ENCODE measurements around the gene MPPED2. TPM values are rescaled to one million over a fixed set of nuclear protein-coding genes. Genes with fewer than 3 reads are reported as not detected.

Gene MPPED2
- total and polyA plus RNA-seq, 2 of the 13 experiments (the other 11 are each of a cell fraction or from before 2014, with no cell fraction given), result not detected

- 28% methylated on average over 2 of the region's 2 CpGs for WGBS (ENCODE audit: low lambda C conversion rate)
- DNase-seq (ENCODE audit: low spot score), result no peak
- in situ Hi-C loops (cut with HindIII; ENCODE audit: extremely low pct_ligation_motif_present, low pct_unique_long_range_greater_than_20kb), result no loop called here
- H3K4me2 ChIP-seq (ENCODE audit: low read depth, low read length), result no peak overlapping the region
- ChIA-PET POLR2A (no interaction called here), CTCF (ENCODE audit: low intra/inter-chr PET ratio, low total read pairs) (no interaction called here)
- H3K4me1 ChIP-seq (ENCODE audit: insufficient read depth, low read length), result no peaks in the 10 kb centered on the region
- BruUV-seq (replicated peaks), result no TSS peak
- ATAC-seq, result no peak
- no peaks in the 10 kb centered on the region for H3K9me3 ChIP-seq (ENCODE audit: low read length)
- no peaks in the 10 kb centered on the region for H3K36me3 ChIP-seq (replicated peaks in 1 of 2; ENCODE audit: control insufficient read depth in 1 of 2, insufficient read depth in 2 of 2, low read length in 2 of 2)
- H3K4me3 ChIP-seq (replicated peaks in 1 of 3; ENCODE audit: insufficient read depth in 1 of 3, low read depth in 2 of 3, low read length in 3 of 3), result no peak overlapping the region
- H3K27ac ChIP-seq (ENCODE audit: extremely low read length, insufficient read depth, low read length), result no peak overlapping the region
- no peaks in the 10 kb centered on the region for H3K79me2 ChIP-seq (ENCODE audit: insufficient read depth, low read length)
- H3K9ac ChIP-seq (ENCODE audit: insufficient read depth, low read depth, low read length), result no peak overlapping the region
- no peak for FAIRE-seq
- peaks cover 0 to 4% of the 10 kb centered on the region in 2 experiments; a peak in 1 of 5 replicates for H3K27me3 ChIP-seq (ENCODE audit: control insufficient read depth in 1 of 2, insufficient read depth in 2 of 2, low read length in 2 of 2)
- H4K20me1 ChIP-seq (ENCODE audit: insufficient read depth, low read length), result no peaks in the 10 kb centered on the region
- intact Hi-C loops (cut with micrococcal nuclease; ENCODE audit: unreplicated experiment), result no loop called here
- TF ChIP-seq NR1H2 (CRISPR knock-in tag; IDR thresholded peaks at IDR 0.05; ENCODE audit: borderline replicate concordance, low read depth) (no peak), RELA (CRISPR knock-in tag; IDR thresholded peaks at IDR 0.05) (no peak), ZXDC (CRISPR knock-in tag; IDR thresholded peaks at IDR 0.05) (no peak), SRSF9 (IDR thresholded peaks at IDR 0.05; ENCODE audit: borderline replicate concordance, insufficient read depth, low read depth, low read length, poor library complexity, severe bottlenecking) (no peak), PHF5A (CRISPR knock-in tag; IDR thresholded peaks at IDR 0.05; ENCODE audit: low read depth, unreplicated experiment) (no peak), ZNF280B (CRISPR knock-in tag; IDR thresholded peaks at IDR 0.05; ENCODE audit: borderline replicate concordance) (no peak), DRAP1 (CRISPR knock-in tag; IDR thresholded peaks at IDR 0.05) (no peak), TRAFD1 (CRISPR knock-in tag; IDR thresholded peaks at IDR 0.05; ENCODE audit: borderline replicate concordance) (no peak), ZFY (CRISPR knock-in tag; IDR thresholded peaks at IDR 0.05) (no peak), ZNF781 (CRISPR knock-in tag; IDR thresholded peaks at IDR 0.05; ENCODE audit: borderline replicate concordance, not compliant biosample characterization) (no peak), ZNF160 (CRISPR knock-in tag; IDR thresholded peaks at IDR 0.05) (no peak), ZSCAN20 (CRISPR knock-in tag; IDR thresholded peaks at IDR 0.05; ENCODE audit: borderline replicate concordance) (no peak)
- H2AFZ ChIP-seq (ENCODE audit: low read length), result no peak overlapping the region
Observed at GRCh38 chr11:30412509-30412908, 173.6 kb downstream of the MPPED2 start.
